ENCODE results near the gene PRSS23.
"Not testable (repeated sequence)": the region's sequence is repeated elsewhere in the genome, so short reads cannot be mapped to it uniquely, and the experiment has no call there.

PRSS23 gene

DNA sequence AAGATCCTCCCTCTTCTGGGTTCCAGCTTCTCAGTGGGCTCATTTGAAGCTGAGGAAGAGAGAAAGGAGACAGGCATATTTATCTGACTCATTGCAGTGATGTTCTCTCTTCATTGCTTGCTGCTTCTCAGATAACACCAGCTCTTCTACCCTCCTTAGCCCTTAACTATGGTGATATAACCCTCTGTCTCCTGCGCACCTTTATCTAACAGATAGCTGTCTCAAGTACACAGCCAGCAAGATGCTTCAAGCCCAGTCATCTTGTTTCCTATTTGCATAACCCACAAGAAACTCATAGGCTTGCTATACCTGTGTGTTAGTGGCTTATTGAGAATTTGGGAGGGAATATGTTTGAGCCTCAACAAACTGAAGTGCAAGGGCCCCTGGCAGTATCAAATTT is 12.6 kb downstream of the PRSS23 start:
- no peak for DNase-seq (ENCODE audit: low read depth in 2 of 2)

DNA sequence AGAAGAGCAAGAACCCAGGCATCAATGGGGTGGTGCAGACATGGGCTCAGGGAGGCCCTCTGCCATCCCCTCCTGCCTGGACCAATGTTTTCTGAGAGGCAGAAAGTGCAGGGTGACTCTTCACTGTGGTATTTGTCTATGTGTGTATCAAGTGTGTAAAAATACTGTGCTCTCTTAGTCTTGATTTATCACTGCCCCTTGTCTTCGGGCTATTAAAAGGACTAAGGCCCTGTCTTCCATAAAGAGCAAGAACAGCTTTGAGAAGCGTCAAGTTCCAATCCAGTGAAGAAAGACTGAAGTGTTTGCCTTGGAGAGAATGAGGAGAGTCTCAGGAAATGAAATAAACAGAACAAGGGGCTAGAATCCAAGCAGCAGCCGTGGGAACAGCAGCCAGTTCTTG is 14.4 kb downstream of the PRSS23 start:
- no peak for DNase-seq (ENCODE audit: low read depth in 2 of 2)

DNA sequence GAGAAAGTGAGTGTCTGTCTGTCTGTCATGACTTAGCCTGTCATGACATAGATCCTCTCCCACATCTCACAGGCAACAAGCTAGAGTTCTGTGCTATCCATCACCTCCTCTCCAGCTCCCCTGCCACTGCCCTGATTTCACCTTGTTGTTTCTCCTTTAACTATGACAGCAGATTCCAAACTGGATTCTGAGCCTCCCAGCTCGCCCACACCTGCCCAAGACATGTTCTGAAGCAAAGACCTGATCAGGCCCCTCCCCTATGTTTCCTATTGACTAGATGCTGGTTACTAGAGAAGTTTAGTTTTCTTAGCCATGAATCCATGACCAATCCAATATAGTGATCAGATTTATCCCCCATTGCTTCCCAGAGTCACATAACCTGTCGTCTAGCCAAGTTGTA is 15.4 kb downstream of the PRSS23 start:
- DNase-seq (ENCODE audit: low read depth in 2 of 2): no peak

DNA sequence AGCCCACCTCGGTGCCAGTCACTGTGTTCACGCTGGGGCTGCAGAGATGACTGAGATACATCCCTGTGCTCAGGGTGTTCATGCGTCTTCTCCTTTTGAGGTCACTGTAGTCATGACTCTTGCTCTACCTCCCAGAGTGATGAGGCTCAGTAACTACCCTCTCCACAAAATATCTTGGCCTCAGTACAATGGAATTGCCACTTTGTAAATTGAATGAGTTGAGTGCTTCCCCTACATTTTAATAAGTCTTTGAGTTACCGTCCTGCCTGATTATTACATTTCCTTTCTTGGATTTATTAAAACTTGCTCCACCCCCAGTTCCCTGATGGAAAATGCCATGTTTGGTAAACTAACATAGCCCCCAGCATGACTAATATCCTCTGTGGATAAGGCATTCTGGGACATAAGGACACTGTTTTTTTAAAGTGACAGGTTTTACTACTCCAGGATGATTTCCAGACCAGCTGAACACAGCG is 15.9 kb downstream of the PRSS23 start:
- DNase-seq (ENCODE audit: low read depth in 2 of 2): no peak

DNA sequence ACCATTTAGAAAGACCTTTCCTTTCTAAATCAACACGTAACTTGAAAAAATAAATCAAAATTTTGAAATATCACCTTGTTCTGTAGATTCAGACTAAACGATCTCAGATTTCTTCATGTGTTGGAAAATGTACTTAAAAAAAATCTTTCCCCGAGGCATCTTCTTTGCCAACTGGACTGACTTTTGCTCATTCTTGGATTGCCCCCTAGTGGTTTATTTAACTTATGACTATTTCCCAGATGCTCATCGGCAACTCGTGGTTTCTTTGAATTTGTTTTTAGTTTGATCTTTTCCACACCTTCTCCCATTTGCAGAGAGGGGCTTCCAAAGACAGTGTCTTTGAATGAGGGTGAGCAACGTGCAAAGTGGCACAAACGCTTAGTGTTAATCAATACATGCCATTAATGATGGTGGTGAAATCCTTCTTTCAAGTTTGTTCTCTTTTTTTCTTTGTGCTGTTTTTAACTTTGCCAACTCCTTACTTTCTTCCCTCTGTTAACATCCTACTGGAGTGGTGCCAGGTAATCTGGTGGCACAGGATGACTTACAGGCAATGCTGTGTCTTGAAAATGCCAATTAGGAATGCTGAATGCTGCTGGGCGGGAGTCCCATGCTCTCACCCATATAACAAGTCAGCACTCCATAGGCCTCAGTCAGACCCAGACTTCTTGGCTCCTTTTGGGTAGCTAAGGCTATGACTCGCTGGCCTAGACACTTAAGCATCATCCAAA is 18.3 kb downstream of the PRSS23 start:
- no peak for DNase-seq (ENCODE audit: low read depth in 2 of 2)

DNA sequence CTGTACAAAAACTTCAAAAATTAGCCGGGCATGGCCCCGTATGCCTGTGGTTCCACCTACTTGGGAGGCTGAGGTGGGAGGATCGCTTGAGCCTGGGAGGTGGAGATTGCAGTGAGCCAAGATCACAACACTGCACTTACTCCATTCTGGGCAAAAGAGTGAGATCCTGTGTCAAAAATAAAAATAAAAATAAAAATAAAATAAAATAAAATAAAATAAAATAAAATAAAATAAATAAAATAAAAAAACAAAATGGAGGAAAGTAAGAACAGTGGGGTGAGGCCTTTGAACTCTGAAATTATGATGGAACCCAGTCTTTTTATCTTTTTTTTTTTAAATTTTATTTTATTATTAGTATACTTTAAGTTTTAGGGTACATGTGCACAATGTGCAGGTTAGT is 23.8 kb downstream of the PRSS23 start:
- not testable (repeated sequence) for DNase-seq (ENCODE audit: low read depth in 2 of 2)

DNA sequence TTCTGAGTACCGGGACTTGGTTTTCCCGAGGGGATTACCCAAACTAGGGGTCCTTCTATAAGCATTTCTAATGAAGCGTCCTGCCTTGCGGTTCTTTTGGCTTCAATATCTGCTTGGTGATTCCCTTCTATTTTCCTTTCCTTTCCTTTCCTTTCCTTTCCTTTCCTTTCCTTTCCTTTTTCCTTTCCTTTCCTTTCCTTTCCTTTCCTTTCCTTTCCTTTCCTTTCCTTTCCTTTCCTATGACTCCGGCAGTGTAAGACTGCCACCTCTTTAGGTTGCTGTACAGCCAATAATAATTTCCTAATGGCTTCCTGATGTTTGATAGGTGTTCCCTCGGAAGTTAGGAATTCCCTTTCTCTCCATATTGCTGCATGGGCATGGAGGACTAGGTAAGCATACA is 34.0 kb downstream of the PRSS23 start:
- not testable (repeated sequence) for DNase-seq (ENCODE audit: low read depth in 2 of 2)

DNA sequence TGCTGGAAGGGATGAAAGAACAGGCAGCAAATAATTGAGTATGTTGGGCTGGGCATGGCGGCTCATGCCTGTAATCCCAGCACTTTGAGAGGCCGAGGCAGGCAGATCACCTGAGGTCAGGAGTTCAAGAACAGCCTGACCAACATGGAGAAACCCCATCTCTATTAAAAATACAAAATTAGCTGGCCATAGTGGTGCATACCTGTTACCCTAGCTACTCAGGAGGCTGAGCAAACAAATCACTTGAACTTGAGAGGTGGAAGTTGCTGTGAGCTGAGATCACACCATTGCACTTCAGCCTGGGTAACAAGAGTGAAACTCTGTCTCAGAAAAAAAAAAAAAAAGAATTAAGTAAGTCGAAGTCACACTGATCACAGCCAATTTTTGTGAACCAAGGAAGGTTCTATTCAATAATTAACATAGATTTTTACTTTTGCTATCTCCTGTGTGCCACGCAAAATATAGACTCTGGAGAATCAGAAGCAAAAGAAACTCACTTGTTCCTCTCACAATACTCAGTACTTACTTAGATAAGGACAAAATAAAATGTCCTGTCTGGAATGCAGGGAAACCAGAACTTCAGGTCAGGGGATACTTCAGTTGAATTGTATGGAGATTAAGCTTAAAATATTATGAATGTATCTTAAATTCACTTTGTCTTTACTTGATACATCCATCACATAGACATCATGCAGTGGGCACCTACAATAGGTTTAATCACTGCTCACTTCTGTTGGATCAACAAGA is 44.6 kb downstream of the PRSS23 start:
- DNase-seq (ENCODE audit: low read depth in 2 of 2): not testable (repeated sequence)

DNA sequence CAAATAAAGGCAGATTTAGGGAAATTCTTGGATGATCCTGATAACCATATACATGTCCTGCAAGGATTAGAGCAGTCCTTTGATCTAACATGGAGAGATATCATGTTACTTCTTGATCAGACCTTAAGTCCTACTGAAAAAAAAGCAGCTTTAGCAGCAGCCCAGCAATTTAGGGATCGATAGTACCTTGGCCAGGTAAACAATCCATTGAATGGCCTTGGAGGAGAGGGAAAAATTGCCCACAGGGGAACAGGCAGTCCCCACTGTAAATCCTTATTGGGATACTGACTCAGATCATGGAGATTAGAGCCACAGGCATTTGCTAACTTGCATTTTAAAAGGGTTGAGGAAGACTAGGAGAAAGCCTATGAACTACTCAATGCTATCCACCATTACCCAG is 47.8 kb downstream of the PRSS23 start:
- DNase-seq (ENCODE audit: low read depth in 2 of 2): no peak

DNA sequence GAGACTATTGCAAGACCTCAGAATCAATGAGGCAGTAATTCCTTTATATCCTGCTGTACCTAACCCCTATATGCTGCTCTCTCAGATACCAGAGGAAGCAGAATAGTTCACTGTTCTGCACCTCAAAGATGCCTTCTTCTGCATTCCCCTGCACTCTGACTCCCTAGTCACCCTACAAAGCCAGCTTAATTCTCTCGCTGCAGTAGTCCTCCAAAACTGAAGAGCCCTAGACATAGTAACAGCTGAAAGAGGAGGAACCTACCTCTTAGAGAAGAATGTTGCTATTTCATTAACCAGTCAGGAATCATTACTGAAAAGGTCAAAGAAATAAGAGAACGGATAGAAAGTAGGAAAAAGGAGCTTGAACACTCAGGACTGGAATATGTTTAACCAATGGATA is 49.3 kb downstream of the PRSS23 start:
- DNase-seq (ENCODE audit: low read depth in 2 of 2): no peak

Measured in fibroblast of skin of left biceps (primary cell).